Left renal pelvis (tissue), 4 donors: ENCODE measurements around the gene PTH2. TPM values are rescaled to one million over a fixed set of nuclear protein-coding genes. Genes with fewer than 3 reads are reported as not detected.
"Not testable (repeated sequence)": the region's sequence is repeated elsewhere in the genome, so short reads cannot be mapped to it uniquely, and the experiment has no call there.

ENCODE experiments used
- DNase-seq, 4 donors: peaks; one replicate each; pipeline ENCODE4 v3.0.0-alpha.2; 2013; ENCODE audit warnings: low read depth in 4 of 4, low spot score in 3 of 4
- polyA plus RNA-seq, 4 donors: library from polyadenylated mRNA; unstranded; fragments of 120-200 nt; gene quantifications; one replicate each; pipeline ENCODE4 v1.2.1, GENCODE V29; 2013; ENCODE audit not compliant: insufficient read length in 4 of 4

PTH2 gene
- polyA plus RNA-seq, 4 donors, result not detected

GRCh38 chr19:49448432-49448786 is 25.2 kb upstream of the PTH2 start:
- DNase-seq, result no peak

GRCh38 chr19:49447485-49448431 is 24.5 kb upstream of the PTH2 start:
- DNase-seq, result no peak

- DNase-seq, result no peak
These were observed 22.8 kb upstream of the PTH2 start for GRCh38 chr19:49445997-49446396.

DNA sequence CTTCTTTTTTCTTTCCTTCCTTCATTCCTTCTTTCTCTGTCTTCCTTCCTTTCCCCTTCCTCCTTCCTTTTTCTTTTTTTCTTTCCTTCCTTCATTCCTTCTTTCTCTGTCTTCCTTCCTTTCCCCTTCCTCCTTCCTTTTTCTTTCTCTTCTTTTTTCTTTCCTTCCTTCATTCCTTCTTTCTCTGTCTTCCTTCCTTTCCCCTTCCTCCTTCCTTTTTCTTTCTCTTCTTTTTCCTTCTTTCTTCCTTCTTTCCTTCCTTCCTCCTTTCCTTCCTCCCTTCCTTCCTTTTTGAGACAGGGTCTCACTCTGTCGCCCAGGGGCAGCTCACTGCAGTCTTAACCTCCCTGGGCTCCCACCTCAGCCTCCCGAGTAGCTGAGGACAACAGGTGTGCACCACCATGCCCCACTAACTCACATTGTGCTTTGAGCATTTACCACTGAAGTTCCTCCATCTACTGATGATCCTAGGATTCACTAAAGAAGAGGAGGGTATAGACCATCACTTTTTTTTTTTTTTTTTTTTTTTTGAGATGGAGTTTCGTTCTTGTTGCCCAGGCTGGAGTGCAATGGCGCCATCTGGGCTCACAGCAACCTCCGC is 21.0 kb upstream of the PTH2 start:
- not testable (repeated sequence) for DNase-seq

GRCh38 chr19:49443366-49444099 is 20.3 kb upstream of the PTH2 start:
- DNase-seq, result peak; percentile 87 to 92 (median 90)

GRCh38 chr19:49442771-49443365 is 19.6 kb upstream of the PTH2 start:
- DNase-seq, result peak in 2 of 4 donors; percentile 68 to 73

DNA sequence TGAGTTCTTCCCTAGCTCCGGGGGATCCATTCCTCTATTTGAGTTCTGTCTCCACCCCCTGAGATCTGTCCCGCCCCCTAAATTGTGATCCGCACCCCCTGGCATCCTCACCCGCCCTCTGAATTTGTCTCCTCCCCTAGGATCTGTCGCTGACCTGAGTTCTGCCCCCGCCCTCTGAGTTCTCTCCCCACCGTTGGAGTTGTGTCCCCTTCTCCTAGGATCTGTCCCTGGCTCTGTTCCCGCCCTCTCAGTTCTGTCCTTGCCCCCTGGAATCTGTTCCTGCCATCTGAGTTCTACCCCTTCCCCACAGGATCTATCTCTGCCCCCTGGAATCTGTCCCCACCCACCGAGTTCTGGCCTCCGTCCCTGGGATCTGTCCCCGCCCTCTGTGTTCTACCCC is 19.1 kb upstream of the PTH2 start:
- no peak for DNase-seq

GRCh38 chr19:49441960-49442350 is 18.7 kb upstream of the PTH2 start:
- no peak for DNase-seq

DNA sequence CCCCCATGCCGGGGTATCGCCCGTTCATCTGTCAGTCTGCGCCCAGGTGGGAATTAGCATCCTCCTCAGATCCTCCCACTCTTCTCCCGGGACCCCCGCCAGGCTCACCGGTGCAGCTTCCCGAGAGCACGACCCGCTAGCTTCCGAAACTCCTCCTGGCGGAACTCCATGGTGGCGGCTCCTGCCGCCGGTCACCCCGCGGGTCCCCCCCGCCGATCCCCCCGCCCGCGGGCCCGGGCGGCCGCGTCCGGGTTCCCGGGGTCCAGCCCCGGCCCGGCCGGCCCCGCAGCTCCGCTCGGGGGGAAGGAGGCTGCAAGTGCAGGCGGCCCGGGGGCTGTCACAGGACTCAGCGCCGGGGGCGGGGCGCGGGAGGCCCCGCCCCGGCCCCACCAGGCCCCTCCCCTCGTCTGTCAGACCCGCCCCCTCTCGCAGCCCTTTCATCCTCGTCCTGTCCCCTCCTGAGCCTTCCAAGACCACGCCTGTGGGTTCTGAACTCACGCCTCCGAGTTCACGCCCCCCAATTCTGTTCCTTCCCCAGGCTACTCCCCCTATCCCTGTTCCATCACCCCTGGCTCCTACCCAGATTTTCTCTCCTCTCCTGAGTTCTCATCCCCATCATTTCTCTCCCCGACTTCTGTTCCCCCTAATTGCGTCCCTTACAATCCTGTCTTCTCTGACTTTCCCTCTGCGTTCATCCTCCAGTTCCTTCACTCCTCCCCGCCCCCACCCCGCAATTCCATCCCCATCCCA is 18.1 kb upstream of the PTH2 start, which contains the start of gene SLC17A7:
Gene SLC17A7 (minus strand): TSS at position 318 of the 750 bp plus-strand sequence. CDS start 148 bp downstream, at position 170.
- no peak for DNase-seq

GRCh38 chr19:49440439-49441209 is 17.4 kb upstream of the PTH2 start:
- no peak for DNase-seq

DNA sequence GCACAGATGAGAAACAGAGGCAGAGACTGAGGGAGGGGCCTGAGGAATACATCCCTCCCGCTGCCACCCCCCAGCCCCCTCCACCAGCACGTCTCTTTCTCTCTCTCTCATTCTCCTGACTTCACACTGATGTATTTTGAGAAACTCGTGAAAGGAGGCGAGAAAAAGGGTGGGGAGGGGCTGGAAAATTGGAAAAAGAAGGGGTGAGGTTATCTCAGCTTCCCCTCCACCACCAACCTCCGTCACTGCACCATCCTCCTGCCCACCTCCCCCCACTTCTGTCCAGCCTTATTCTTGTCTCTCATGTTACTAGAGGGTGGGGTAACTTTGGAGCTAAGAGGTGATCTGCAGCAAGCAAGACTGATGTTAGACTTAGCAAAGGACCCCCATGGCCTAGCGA is 16.6 kb upstream of the PTH2 start:
- no peak for DNase-seq

DNA sequence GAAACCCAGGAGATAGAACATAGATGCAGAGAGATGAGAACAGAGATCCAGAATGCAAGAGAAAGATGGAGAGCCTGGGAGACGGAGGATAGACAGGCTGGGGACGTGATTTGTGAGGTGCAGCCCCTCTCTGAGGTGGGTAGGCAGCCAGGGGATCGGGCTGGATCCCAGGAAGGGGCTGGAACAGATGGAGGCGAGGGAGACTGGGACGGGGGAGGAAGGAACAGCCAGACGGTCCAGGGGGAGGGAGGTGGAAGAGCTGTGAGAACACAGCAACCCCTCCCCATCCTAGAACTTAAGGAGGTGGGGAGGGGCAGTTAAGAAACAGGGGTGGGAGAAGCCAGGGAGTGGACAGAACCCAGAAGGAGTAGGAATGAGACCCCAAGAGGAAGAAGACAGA is 15.0 kb upstream of the PTH2 start:
- DNase-seq, result no peak

DNA sequence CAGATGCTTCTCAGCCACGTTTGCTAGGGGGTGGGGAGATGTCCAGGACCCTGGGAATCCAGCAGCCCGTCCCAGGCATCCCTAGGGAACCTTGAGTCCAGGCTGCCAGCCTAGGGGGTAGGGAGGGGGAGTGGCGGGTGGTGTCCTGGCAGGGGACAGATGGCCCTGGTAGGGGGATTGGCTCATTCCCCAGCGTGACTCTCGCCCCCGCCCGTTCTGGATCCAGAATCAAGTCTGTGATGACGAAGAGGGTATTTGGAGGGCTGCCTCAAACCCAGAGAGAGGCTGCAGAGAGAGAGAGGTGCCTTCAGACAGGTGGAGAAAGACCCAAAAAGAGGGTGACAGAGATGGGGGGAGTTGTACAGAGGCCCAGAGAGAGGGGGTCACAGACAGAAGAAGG is 14.0 kb upstream of the PTH2 start:
- DNase-seq, result no peak

DNA sequence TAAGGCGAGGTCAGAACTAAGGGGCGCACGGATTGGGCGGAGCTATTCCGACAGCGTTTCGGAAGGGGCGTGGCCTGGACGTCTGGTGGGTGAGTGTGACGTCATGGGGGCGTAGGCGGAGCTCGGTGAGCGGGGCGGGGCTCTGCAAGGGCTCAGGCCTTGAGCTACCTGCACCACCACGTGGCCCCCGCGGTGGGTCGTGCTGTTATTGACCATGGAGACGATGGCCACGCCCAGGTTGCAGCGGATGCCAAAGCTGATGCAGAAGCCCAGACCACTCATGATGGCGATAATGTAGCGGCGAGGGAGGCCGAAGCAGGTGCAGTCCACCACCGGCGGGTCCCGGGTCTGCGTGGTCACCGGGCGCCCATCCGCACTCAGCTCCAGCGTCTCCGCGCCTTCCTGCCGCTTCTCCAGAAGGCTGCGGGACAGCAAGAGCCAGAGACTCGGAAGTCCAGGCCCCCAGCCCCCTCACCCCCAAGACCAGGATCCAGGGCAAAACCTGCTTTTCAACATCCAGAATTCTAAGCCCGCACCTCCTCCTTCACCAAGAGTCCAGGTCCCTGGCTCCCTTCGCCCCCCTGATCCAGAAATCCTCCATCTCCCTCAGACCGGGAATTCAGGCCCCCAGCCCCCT is 13.3 kb upstream of the PTH2 start:
- DNase-seq, result no peak

DNA sequence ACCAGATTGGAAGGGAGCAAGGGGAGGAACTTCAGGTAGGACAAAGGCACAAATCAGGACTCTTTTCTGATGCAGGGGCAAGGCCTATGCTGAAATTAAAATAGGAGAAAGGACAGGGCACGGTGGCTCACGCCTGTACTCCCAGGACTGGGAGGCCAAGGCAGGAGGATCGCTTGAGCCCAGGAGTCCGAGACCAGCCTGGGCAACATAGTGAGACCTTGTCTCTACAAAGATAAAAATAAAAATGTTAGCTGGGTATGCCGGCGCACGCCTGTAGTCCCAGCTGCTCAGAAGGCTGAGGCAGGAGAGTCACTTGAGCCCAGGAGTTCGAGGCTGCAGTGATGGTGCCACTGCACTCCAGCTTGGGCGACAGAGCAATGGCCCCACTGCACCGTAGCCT is 12.4 kb upstream of the PTH2 start:
- DNase-seq, result no peak

GRCh38 chr19:49434907-49435583 is 11.8 kb upstream of the PTH2 start:
- DNase-seq, result no peak

DNA sequence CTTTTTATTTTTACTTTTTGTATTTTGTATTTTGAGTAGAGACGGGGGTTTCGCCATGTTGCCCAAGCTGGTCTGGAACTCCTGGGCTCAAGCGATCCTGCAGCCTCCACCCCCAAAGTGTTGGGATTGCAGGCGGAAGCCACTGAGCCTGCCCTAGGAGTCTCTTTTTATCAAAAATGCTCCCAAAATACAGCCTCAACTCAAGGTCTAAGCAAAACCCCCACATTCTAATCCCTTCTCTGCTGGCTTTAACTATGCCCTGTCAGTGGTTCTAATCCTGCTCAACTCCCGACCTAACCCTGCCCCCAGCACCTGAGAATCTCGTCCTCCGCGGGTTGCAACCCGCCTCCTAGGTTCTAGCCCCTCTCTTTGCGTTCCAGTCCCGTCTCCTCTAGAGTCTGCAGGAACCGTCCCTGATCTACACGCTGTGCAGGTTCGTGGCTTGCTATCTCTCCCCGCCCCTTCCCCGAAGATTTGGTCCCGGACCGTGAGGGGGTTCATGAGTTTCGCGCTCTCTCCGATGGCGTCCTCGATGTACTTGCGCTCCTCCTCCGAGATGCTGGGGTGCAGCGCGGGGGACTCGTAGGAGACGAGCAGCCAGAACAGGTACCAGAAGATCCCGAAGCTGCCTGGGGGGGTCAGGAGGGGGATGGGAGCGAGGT is 10.1 kb upstream of the PTH2 start:
- DNase-seq, result no peak
